Stimulated activated CD4-positive, alpha-beta T cell treated with anti-CD3 and anti-CD28 coated beads, Interleukin-12 subunit alpha, Interleukin-12 subunit beta, amount 100 ng/mL, for 48 hours (primary cell): Measurements from ENCODE around the gene BMP7.
"Not testable (repeated sequence)": the region's sequence is repeated elsewhere in the genome, so short reads cannot be mapped to it uniquely, and the experiment has no call there.

Experiments
- DNase-seq, 3 donors: peaks; one replicate each; pipeline ENCODE4 v3.0.0-alpha.2; 2020; ENCODE audit warnings: low read depth in 2 of 3, low spot score in 1 of 3

BMP7 gene

DNA sequence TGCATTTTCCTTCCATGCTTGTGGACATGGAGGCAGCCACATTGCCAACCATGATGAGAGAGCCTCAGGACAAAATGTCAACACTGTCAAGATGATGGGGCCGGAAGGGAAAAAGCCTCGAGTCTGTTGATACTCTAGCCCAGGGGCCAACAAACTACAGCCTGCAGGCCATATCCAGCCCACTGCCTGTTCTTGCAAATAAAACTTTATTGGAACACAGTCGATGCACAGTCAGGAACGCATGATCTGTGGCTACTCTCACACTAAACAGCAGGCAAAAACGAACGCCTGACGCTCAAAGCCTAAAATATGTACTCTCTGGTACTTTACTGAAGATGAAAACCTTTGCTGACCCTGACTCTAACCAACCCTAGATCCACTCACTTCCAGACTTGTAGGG is 72.3 kb downstream of the BMP7 start:
- no peak for DNase-seq

DNA sequence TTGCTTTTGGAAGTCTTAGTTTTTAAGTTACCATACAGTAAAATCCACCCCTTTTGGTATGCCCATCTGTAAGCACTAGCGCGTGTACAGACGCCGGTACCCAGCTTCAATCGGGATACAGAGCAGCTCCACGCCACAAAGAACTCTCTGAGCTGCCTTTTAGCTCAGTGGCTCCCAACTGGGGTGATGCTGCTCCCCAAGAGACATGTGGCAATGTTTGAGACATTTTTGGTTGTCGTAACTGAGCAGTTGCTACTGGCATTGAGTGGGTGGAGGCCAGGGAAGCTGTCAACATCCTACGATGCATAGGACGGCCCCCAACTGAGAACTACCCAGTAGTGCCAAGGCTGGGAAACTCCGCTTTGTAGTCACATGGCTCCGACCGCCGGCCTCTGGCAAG is 73.3 kb downstream of the BMP7 start:
- no peak for DNase-seq

DNA sequence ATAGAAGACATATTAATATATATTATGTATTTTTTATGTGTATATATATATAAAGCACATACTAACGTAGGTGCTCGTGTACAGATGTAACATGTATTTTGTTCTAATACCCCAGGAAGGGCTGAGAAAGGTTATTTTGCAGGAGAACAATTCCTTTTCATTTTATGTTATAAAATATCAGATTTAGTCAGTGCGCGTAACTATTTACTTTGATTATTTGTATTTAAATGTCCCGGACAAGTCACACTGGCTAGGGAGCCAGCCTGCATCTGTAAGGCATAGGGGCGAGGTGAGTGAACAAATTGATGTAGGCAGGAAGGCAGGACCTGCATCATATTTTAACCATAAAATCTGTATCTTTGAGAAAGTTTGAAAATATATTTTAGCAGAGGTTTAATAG is 74.1 kb downstream of the BMP7 start:
- DNase-seq: no peak

DNA sequence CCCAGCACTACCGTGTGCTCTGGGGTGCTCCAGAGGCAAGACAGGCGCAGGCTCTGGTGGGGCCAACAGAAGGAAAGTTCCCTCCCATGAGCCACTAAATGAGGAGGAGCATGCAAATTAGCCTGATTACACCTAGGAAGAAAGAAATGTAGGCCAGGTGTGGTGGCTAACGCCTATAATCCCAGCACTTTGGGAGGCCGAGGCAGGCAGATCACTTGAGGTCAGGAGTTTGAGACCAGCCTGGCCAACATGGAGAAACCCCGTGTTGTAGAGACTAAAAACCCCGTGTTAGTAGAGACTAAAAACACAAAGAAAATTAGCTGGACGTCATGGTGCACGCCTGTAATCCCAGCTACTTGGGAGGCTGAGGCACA is 75.2 kb downstream of the BMP7 start:
- not testable (repeated sequence) for DNase-seq

DNA sequence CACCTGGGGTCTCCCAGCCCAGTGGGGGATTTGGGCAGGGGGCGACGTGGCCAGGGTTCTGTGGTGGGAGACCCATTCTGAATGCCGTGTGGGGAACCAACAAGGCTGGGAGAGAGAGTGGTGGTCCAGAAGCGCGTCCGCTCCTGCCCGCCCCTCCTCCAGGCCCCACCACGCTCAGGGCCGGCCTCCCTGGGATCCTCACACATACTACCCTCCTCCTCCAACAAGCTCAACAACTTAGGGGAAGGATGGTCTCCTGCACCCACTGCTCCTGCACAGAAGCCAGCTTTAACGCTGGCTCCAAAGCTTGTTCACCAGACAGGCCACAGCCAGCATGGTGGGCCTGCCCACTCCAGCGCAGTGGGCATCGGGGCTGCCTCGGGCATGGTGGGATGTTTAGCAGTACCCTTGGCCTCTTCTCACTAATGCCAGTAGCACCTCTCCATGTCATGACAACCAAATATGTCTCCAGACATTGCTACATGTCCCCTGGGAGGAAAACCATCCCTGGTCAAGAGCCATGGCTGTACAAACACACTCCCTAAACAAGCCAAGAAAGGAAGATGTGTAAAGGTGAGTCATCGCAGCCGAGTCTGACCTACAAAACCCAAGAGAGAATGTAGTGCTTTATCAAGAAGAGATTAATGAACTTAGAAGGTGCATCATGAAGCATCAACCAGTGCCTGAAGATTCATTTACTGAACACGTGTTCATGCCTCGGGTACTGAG is 75.7 kb downstream of the BMP7 start:
- no peak for DNase-seq

DNA sequence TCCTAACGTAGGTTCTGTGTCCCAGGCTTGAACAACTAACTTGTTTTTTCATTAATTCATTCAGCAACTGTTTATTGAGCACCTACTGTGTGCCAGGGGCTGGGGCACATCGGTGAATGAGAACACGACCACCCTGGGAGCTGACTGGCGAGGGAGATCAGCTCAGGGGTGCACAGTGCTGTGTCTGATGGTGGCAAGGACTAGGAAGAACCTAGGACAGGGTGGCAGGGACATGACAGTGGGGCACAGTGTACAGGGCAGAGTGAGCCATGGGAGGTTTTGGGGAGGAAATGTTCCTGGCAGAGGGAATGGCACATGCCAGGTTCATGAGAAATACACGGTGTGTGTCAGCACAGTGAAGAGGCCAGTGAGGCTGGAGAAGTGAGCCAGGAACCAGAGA is 76.7 kb downstream of the BMP7 start:
- no peak for DNase-seq

DNA sequence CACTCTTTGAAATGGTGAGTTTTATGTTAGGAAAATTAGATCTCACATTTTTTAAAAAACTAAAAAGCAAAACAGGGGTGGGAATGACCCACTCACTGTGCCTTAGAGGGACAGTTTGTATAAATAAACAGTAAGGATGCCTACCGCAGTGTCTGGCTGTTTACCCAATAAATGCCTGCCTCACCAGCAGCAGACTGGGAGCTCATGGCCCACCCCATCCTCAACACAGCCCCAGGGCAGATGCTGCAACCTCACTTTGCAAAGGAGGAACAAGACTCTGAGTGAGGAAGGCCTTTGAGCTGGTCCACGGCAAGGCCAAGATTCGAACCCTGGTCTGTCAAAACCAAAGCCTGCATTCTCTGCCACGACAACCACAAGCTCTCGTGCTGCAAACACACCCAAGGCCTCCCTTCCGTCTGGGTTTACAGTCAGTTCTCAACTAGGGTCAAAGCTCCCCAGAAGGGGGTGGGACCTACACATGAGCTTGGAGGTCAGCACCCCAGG is 77.8 kb downstream of the BMP7 start:
- no peak for DNase-seq

DNA sequence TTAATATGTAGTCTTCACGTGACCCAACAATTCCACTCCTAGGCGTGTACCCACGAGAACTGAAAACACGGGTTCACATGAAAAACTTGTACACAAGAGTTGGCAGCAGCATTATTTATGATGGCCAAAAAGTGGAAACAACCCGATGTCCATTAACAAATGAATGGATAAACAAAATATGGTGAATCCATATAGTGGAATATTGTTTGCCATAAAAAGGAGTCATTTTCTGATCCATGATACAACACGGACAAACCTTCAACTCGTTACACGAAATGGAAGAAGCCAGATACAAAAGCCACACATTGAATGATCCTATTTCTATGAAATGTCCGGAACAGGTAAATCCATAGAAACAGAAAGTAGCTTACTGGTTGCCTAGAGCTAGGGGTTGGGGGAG is 78.4 kb downstream of the BMP7 start:
- DNase-seq: no peak

DNA sequence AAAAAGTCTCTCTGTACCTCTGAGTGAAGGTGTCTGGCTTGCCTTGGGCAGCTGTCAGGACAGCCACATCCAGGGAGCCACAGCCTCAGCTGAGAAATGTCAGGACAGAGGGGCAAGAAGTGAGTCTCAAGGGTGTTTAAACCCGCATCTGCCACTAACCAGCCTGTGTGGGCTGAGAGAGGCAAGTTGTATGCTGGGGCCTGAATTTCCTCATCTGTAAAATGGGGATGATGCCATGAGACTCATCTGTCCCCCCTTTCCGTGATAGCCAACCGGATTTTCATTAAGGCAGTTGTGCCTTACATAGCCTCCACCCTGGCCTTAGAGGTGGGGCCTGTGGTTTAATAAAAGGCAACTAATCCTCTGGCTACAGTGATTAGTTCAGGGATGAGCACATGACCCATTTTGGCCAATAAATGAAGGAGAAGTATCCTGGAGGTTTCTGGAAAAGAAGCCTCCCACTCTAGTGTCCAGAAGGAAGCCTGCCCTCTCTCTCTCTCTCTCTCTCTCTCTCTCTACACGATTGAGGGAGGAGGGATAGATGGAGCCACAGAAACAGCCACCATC is 79.3 kb downstream of the BMP7 start:
- no peak for DNase-seq

DNA sequence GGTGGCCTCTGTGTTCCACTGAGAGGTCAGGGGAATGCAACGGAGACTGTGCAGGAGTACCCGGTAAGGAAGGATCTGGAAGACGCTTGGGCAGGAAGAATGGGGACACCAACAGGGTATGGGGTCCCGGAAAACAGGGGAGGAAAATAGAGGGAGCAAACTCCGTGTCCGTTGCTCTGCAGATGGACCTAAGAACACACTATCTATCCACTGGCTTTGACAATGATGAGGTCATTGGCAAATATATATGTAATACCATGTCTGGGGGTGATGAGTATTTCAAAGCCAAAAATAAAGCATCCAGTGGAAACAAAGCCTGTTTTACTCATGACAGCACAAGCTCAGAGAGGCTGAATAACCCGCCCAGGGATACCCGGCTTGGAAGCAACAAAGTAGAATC is 80.2 kb downstream of the BMP7 start:
- DNase-seq: no peak

DNA sequence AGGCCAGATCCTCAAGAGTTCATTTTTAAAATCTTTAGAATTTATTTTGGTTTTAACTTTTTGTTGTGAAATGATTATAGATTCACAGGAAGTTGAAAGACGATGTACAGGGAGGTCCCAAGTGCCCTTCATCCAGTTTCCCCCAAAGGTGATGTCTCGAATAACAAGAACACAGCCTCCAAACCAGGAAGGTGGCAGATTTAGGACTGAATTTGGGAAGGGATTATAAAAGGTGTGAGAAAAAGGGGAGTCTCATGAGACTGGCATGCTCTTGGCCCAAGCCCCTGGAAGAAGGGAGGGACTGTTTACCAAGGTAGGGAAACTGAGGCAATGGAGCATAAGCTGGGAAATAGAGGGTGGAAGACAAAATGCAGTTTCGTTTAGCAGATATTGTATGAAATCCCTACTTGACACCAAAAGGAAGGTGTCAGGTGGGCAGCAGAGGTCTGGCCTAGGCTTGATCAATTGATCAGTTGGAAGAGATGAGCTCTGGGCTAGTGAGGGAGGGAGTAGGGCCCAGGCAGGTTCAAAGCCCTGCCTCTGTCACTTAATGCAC is 81.2 kb downstream of the BMP7 start:
- DNase-seq: no peak

DNA sequence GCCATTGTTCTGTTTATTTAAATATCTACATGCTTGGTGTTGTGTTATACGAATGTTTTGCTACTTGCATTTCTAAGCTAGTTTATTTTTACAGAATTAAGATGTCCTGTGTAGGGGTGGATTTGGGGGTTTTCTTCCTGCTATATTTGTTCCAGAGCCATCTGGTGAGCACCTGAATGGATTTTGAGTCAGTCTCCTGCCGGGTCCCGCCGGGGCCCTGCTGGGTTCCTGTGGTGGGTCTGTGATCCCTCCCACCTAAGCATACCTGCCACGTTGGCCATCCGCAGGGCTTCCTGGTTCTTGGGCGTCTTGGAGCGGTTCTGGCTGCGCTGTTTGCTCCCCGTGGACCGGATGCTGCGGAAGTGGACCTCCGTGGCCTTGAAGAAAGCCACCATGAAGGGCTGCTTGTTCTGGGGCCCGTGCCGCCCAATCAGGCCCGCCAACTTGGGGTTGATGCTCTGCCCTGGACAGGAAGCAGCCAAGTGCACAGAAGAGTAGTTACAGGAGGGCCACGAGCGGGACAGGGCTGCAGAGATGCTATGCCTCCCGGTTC is 82.9 kb downstream of the BMP7 start:
- no peak for DNase-seq

DNA sequence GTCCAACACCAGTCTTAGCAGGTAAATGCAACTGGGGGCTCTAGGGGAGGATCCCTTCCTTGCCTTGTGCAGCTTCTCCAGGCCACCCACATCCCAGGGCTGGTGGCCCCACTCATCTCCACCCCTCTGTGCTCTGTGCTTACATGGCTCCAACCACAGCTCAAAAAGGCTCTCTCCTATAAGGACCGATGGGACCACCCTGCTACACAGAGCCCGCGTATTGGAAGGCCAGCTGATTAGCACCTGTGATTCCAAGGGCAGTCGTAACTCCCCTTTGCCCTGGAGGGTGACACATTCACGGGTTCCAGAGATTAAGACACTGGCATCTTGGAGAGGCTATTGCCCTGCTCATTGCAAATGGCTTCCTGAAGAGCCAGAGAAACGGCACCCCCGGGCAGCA is 84.8 kb downstream of the BMP7 start:
- DNase-seq: no peak

DNA sequence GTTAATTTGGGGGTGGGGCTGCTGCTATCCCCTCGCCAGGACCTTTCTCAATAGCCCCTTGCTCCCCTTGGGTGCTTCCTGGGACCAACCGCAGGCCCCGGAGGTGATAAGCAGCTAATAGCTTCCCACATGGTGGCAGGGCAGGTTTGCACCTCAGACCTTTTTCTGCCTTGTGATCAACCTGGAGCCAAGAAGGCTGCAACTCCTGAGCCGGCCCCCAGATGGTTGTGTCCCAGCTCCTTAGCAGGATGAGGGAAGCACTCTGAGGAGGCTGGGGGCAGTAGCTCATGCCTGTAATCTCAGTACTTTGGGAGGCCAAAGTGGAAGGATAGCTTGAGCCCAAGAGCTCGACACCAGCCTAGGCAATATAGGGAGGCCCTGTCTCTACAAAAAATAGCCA is 85.5 kb downstream of the BMP7 start:
- no peak for DNase-seq

DNA sequence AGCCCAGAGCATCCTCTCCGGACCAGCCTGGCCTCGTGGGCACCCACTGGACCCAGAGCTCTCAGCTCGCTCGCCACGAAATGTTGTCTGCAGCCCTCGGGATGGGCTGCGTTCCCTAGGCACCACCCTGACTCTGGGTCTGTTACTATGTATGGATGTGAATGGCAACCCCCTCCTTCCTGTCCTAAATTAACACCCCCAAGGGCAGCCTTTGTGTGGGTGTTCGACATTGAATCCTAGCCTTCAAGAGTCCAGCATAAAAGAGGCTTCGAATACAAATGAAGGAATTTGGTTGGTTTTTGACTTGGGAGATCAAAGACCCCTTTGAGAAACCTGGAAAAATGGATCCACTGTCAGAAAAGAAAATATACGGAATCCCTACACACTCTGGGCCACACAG is 86.1 kb downstream of the BMP7 start:
- no peak for DNase-seq

DNA sequence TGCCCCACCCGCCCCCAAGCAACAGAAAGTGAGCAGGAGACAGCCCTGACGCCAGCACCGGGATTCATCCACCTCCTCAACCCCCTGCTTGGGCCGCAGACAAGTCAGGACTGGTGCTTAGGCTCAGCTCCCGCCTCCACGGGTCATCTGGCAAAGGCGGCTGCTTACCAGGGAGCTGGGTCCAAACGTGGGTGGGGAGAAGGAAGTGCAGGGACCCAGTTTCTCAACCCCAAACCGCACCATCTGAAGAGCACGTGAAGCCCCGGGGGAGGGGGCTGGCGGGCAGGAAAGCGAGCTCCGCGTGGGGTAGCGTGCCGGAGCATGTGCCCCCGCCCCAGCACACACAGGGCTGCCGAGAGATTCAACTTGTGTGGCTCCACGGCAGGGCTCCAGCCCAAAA is 87.2 kb downstream of the BMP7 start:
- no peak for DNase-seq

DNA sequence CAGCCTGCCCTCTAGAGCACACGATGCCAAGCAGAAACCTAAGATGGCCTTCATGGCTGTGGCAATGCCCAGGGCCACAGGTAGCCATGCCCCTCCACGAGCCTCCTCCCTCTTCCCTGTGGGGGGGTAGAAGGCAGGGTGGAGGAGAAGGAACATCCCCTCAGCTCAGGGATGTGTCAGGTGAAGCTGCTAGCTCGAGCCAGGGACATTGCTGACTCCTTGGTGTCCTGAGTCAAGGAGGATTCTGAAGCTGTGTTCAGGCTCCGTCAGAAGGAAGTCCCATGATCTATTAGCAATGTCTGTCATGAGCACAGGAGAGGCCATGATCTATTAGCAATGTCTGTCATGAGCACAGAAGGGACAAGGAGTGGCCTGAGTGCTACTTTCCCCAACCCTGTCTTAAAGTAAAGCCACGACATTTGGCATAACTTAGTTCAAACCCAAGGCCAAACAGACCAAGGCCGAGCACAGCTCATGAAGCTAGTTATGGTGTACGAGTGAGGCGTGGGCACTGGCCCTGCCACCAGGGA is 87.8 kb downstream of the BMP7 start:
- DNase-seq: no peak

DNA sequence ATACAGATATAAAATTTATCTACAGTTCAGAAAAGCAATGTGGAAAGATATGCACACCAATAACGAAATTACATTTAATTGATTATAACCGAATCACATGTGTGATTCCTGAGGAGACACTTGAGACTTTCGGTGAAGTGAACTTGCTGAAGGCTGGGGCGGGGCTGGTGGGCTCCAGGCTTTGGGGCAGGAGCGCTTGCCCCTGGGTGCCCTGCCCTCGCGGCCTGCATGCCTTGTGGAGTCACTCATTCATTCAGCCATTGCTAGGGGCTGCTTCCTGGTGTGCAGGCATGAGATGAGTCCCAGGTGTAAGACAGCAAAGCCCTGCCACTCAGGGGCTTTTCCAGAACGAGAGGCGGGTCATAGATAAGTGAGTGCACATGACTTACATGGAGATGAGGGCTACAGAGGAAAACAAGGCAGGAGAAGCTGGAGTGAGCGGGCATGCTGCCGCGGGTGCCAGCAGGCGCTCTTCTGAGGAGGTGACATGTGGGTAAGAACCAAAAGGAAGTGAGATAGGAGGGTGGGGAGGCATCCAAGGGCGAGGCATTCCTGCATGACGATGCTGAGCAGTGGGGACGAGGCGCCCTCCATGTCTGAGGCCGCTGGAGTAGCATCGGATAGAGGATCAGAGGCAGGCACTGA is 88.7 kb downstream of the BMP7 start:
- DNase-seq: no peak

DNA sequence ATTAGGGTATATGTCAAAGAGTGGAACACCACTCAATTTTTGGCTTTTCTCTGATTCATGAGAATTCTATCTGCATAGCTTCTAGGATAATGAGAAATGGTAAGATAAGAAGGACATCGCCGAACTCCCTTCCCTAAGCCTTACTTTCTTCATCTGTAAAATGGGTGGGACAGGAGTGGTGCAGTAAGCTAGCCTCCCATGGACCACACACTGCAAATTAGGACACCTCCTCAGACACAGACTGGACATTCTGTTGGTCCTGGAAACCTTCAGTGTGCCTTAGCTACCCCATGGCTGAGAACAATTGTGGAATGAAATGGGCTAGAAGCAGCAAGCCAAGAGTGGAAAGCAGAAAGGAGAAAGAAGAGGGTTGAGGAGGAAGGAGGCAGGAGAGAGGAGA is 89.6 kb downstream of the BMP7 start:
- DNase-seq: no peak

DNA sequence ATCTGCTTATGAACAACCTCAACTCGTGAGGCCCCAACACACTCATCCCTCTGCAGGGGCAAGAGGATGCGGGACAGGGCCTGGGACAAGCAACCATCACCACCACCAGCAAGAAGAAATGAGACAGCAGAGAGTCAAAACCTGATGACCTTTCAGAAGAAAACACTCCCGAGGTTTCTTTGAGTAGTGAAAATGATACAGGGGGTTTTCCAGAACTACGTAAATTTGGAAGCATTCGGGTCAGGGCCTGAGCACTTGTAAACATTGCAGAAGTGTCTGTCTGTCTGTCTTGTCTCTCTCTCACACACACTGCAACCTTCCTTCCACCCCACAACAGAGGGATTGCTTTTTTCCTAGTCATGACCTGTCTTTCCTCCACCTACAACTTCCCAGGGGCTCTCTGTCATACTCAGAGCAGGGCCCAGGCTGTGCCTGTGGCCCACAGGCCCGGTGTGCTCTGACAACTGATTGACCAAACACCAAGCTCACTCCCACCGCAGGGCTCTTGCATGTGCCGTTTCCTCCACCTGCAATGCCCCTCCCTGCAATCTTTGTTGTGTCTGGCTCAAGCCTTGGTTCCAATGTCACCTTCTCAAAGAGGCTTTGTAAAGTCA is 90.9 kb downstream of the BMP7 start:
- peak in 1 of 3 donors; percentile 1 for DNase-seq

DNA sequence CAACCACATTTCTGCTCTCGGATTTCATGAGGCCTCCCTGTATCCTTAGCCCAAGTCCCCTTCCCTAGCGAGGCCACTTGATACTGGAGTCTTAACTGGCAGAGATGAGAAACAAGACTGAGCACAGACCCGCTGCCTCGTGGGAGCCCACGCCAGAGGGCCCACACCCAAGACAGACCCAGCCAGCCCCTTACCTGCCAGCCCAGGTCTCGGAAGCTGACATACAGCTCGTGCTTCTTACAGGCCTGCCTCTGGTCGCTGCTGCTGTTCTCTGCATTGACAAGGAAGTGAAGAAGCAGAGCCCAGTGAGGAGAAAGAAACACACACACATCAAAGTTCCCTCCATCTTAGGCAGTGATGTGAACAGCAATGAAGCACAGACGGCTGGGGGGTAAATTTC is 91.7 kb downstream of the BMP7 start:
- DNase-seq: no peak
